Testis (tissue), 2 donors: ENCODE results near the gene TFPI2.

Experiments
- CTCF ChIP-seq, 3 experiments: fragments of 450-650 bp in 2 of 3; fragments of 200-600 bp in 1 of 3; sonication (generic) in 1 of 3; IDR thresholded peaks; one replicate each; pipeline ENCODE4 v1.5.1; 2016 to 2019; ENCODE audit warnings: antibody characterized with exemption in 3 of 3, mild to moderate bottlenecking in 2 of 3, moderate library complexity in 1 of 3
- POLR2A ChIP-seq: fragments of 450-650 bp; IDR thresholded peaks from one replicate; pipeline ENCODE4 v1.6.1; 2017; ENCODE audit warnings: antibody characterized with exemption, mild to moderate bottlenecking, moderate library complexity

GRCh38 chr7:93843260-93843659, 47.3 kb downstream of the TFPI2 start:
- no peak for TF ChIP-seq CTCF (IDR thresholded peaks at IDR 0.05)
- TF ChIP-seq POLR2A, result no peak
